Measurements from ENCODE around the gene CPS1. TPM values are rescaled to one million over a fixed set of nuclear protein-coding genes. Genes with fewer than 3 reads are reported as not detected.
A peak's percentile ranks its signal among the peaks of the same experiment; 100 is the strongest.

CPS1 gene
- total and polyA plus RNA-seq, 8 donors = 2.5 to 9.2 (median 7.3) TPM

- ATAC-seq = no peak
- H3K36me3 ChIP-seq = no peaks in the 10 kb centered on the region
- no peaks in the 10 kb centered on the region for H3K9me3 ChIP-seq
- no peak overlapping the region for H3K27ac ChIP-seq
- H3K4me3 ChIP-seq = no peak overlapping the region
- H3K27me3 ChIP-seq = no peaks in the 10 kb centered on the region
- intact Hi-C loops (cut with DNase I) = no loop called here
- no peaks in the 10 kb centered on the region for H3K4me1 ChIP-seq
- DNase-seq = no peak
- TF ChIP-seq CTCF (IDR thresholded peaks at IDR 0.05) = no peak
Observed at GRCh38 chr2:210539578-210540416, 16.6 kb upstream of the CPS1 start.

DNA sequence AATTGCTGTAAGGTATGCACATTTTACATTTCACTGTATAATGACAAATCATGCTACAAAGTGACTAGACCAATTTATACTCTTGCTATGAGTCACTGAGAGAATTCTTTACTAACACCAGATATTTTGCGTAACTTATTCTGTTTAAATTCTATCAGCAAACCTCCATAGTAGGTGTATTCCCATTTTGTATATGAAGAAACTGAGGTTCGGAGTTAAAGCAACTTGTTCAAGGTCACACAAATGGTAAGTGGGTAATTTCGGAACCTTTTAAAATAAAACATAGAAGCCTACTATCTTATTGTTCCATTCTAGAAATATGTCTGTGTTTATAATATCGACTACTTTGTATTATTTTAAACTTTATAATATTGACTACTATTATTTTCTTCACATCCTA is 15.9 kb upstream of the CPS1 start:
- ATAC-seq = no peak

DNA sequence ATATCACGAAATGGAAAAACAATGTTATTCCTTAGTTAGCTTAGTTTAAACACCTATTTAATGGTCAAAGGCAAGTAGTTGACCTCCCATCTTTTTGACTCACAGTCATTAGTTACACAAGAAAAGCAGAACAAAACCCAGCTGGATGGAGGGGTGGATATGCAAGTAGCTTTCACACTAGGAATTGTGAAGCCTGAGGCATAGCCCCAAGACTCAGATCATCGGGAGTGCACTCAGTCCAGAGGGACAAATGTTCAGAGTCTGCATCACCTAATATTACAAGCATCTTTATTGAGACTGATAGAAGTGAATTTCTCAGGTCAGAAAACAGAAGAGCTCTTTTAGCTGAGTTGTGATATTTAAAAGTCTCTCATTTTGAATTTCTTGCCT is 15.5 kb upstream of the CPS1 start:
- intact Hi-C loops (cut with DNase I) = no loop called here
- no peak for ATAC-seq
- Histone ChIP-seq H3K9me3 (no peaks in the 10 kb centered on the region), H3K36me3 (no peaks in the 10 kb centered on the region), H3K4me1 (no peaks in the 10 kb centered on the region), H3K27ac (no peak overlapping the region), H3K27me3 (no peaks in the 10 kb centered on the region), H3K4me3 (no peak overlapping the region)
- no peak for TF ChIP-seq CTCF (IDR thresholded peaks at IDR 0.05)
- DNase-seq = peak in 2 of 4 donors; percentile 22

More for the DNA sequence above, 15.9 kb upstream of the CPS1 start:
- no peaks in the 10 kb centered on the region for H3K9me3 ChIP-seq
- no peaks in the 10 kb centered on the region for H3K27me3 ChIP-seq
- no peak overlapping the region for H3K27ac ChIP-seq
- H3K36me3 ChIP-seq = no peaks in the 10 kb centered on the region
- intact Hi-C loops (cut with DNase I) = no loop called here
- no peak for TF ChIP-seq CTCF (IDR thresholded peaks at IDR 0.05)
- no peak for DNase-seq
- H3K4me3 ChIP-seq = no peak overlapping the region
- H3K4me1 ChIP-seq = no peaks in the 10 kb centered on the region

DNA sequence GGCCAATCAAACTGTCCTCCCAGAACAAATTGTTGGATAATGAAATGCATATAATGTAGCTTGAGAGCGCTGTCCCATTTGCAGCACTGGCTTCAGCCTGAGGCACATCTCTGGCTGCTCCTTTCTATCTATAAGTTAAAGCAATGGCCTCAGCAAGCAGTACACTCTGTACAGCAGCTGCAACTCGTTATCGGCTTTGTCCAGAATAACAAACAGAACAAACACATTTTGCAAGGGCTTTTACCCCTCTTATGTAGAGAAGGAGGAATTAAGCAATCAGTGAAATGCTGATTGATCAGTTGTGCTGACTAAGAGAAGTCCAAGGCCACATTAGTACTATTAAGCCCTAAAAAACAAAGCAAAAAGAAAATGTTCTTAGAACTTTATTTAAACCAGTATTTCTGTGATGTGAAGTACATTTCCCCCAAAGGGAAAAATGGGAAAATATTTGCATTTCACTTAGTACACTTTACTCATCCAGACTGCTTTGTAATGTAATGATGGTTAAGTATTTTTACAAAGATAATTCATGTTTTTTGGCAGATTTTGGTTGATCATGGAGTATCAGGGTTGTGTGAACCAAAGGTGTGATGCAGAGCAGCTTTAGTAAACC is 15.0 kb upstream of the CPS1 start:
- Histone ChIP-seq H3K27ac (no peak overlapping the region), H3K9me3 (no peaks in the 10 kb centered on the region), H3K4me1 (no peaks in the 10 kb centered on the region), H3K27me3 (no peaks in the 10 kb centered on the region), H3K4me3 (no peak overlapping the region), H3K36me3 (no peaks in the 10 kb centered on the region)
- intact Hi-C loops (cut with DNase I) = no loop called here
- TF ChIP-seq CTCF (IDR thresholded peaks at IDR 0.05) = no peak
- ATAC-seq (no peak), DNase-seq (peak in 2 of 4 donors; percentile 56 to 78)

- H3K9me3 ChIP-seq = no peaks in the 10 kb centered on the region
- no peaks in the 10 kb centered on the region for H3K27me3 ChIP-seq
- no peak overlapping the region for H3K4me3 ChIP-seq
- no peaks in the 10 kb centered on the region for H3K36me3 ChIP-seq
- intact Hi-C loops (cut with DNase I) = no loop called here
- DNase-seq (no peak), ATAC-seq (no peak)
- H3K27ac ChIP-seq = no peak overlapping the region
- TF ChIP-seq CTCF (IDR thresholded peaks at IDR 0.05) = no peak
- H3K4me1 ChIP-seq = no peaks in the 10 kb centered on the region
Observed at GRCh38 chr2:210544007-210544590, 12.3 kb upstream of the CPS1 start.

Data from left lung (tissue), 10 donors.